Ureter (tissue), 1 donor: ENCODE measurements around the gene GABRA1. TPM values are rescaled to one million over a fixed set of nuclear protein-coding genes. Genes with fewer than 3 reads are reported as not detected.

Experiments
- total RNA-seq: library from RNA; stranded (reverse); gene quantifications from one replicate; pipeline ENCODE4 v1.2.4, GENCODE V29; 2023
- donor health status: DM: yes; HTN: yes; CAD: no.

GABRA1 gene
- total RNA-seq, 1 donor from 2014 or later = not detected

Other genes with a start within 250 kb of the GABRA1 start
- not detected for gene GABRA6, start 162.4 kb upstream of the GABRA1 start, total RNA-seq
- not detected for gene GABRG2, start 219.7 kb downstream of the GABRA1 start, total RNA-seq